ENCODE data around the gene RELN.

The RELN gene

GRCh38 chr7:103613655-103614642 lies 375.5 kb downstream of the RELN start:
- DNase-seq: no peak

GRCh38 chr7:103609778-103610177 lies 379.7 kb downstream of the RELN start:
- no peak for DNase-seq

GRCh38 chr7:103605640-103606039 lies 383.8 kb downstream of the RELN start:
- no peak for DNase-seq

- no peak for DNase-seq
These were observed 391.0 kb downstream of the RELN start for GRCh38 chr7:103598326-103598905.

- no peak for DNase-seq
These were observed 391.9 kb downstream of the RELN start for GRCh38 chr7:103597606-103598005.

GRCh38 chr7:103594186-103594585 lies 395.3 kb downstream of the RELN start:
- no peak for DNase-seq

- DNase-seq: no peak
These were observed 395.8 kb downstream of the RELN start for GRCh38 chr7:103593691-103594090.

- no peak for DNase-seq
These were observed 396.6 kb downstream of the RELN start for GRCh38 chr7:103592844-103593243.

GRCh38 chr7:103592187-103592586 lies 397.3 kb downstream of the RELN start:
- no peak for DNase-seq

- no peak for DNase-seq
These were observed 409.4 kb downstream of the RELN start for GRCh38 chr7:103580031-103580430.

GRCh38 chr7:103577059-103577458 lies 412.4 kb downstream of the RELN start:
- no peak for DNase-seq

GRCh38 chr7:103576641-103577040 lies 412.8 kb downstream of the RELN start:
- DNase-seq: no peak

GRCh38 chr7:103574576-103574975 lies 414.9 kb downstream of the RELN start:
- no peak for DNase-seq

GRCh38 chr7:103573479-103574058 lies 415.9 kb downstream of the RELN start:
- peak; percentile 26 for DNase-seq

- DNase-seq: no peak
These were observed 417.9 kb downstream of the RELN start for GRCh38 chr7:103571586-103571985.

- no peak for DNase-seq
These were observed 419.7 kb downstream of the RELN start for GRCh38 chr7:103569621-103570305.

GRCh38 chr7:103564416-103564815 lies 425.0 kb downstream of the RELN start:
- DNase-seq: no peak

GRCh38 chr7:103560136-103560535 lies 429.3 kb downstream of the RELN start:
- no peak for DNase-seq

- no peak for DNase-seq
These were observed 438.4 kb downstream of the RELN start for GRCh38 chr7:103551016-103551415.

GRCh38 chr7:103549786-103550185 lies 439.7 kb downstream of the RELN start:
- no peak for DNase-seq

GRCh38 chr7:103547451-103548284 lies 441.8 kb downstream of the RELN start:
- no peak for DNase-seq

- DNase-seq: no peak
These were observed 447.0 kb downstream of the RELN start for GRCh38 chr7:103542470-103542869.
